HepG2 (cell line): ENCODE results near the gene PTMA. TPM values are rescaled to one million over a fixed set of nuclear protein-coding genes. Genes with fewer than 3 reads are reported as not detected.

Source experiments
- AFF4 ChIP-seq: sonication (generic); formaldehyde crosslinking; IDR thresholded peaks from 2 replicates; pipeline ENCODE4 v1.4.0; 2020; ENCODE audit warnings: missing genetic modification reagents
- AGO1 ChIP-seq: fragments of 200-400 bp; formaldehyde crosslinking; IDR thresholded peaks from 2 replicates; pipeline ENCODE4 v1.6.1; 2017; ENCODE audit warnings: mild to moderate bottlenecking, low read depth, low read length, moderate library complexity; ENCODE audit not compliant: poor library complexity, severe bottlenecking
- ARNT2 ChIP-seq: sonication (generic); formaldehyde crosslinking; IDR thresholded peaks from 2 replicates; pipeline ENCODE4 v1.8.0; 2022; ENCODE audit warnings: mild to moderate bottlenecking, low read depth, missing genetic modification reagents, moderate library complexity
- CBX5 ChIP-seq: sonication (generic); formaldehyde crosslinking; IDR thresholded peaks from 2 replicates; pipeline ENCODE4 v1.4.0; 2020; ENCODE audit warnings: missing genetic modification reagents, borderline replicate concordance
- FLYWCH1 ChIP-seq: sonication (generic); formaldehyde crosslinking; IDR thresholded peaks from 2 replicates; pipeline ENCODE4 v1.8.1; 2023; ENCODE audit warnings: mild to moderate bottlenecking, missing genetic modification reagents
- FOXK2 ChIP-seq: fragments of 450-650 bp; IDR thresholded peaks from 2 replicates; pipeline ENCODE4 v1.6.1; 2016
- MAFG ChIP-seq: sonication (generic); formaldehyde crosslinking; IDR thresholded peaks from 2 replicates; pipeline ENCODE4 v1.5.1; 2020; ENCODE audit warnings: mild to moderate bottlenecking, missing genetic modification reagents
- NFE2L2 ChIP-seq: fragments of 150-350 bp; IDR thresholded peaks from 2 replicates; pipeline ENCODE4 v1.6.1; 2014; ENCODE audit warnings: low read length
- RFX3 ChIP-seq: IDR thresholded peaks from 2 replicates; pipeline ENCODE4 v1.6.1; 2016; ENCODE audit warnings: missing biosample characterization, missing genetic modification reagents
- RNF2 ChIP-seq: fragments of 450-650 bp; conservative IDR thresholded peaks from 2 replicates; pipeline ENCODE4 v1.6.1; 2016; ENCODE audit warnings: low read depth
- ZBTB37 ChIP-seq: sonication (generic); formaldehyde crosslinking; IDR thresholded peaks from 2 replicates; pipeline ENCODE4 v1.4.0; 2020; ENCODE audit warnings: mild to moderate bottlenecking, missing genetic modification reagents
- ZBTB4 ChIP-seq: sonication (generic); formaldehyde crosslinking; IDR thresholded peaks from 2 replicates; pipeline ENCODE4 v1.4.0; 2020; ENCODE audit warnings: missing genetic modification reagents, mild to moderate bottlenecking, borderline replicate concordance
- ZFP1 ChIP-seq: IDR thresholded peaks from 2 replicates; pipeline ENCODE4 v1.6.1; 2016
- ZFP41 ChIP-seq: sonication (generic); formaldehyde crosslinking; IDR thresholded peaks from 2 replicates; pipeline ENCODE4 v1.4.0; 2020; ENCODE audit warnings: mild to moderate bottlenecking, missing genetic modification reagents, borderline replicate concordance
- ZFX ChIP-seq: sonication (generic); formaldehyde crosslinking; IDR thresholded peaks from 2 replicates; pipeline ENCODE4 v1.4.0; 2020; ENCODE audit warnings: mild to moderate bottlenecking, low read depth, missing genetic modification reagents, moderate library complexity
- ZNF552 ChIP-seq: sonication (generic); formaldehyde crosslinking; IDR thresholded peaks from 2 replicates; pipeline ENCODE4 v1.9.0; 2022; ENCODE audit warnings: missing genetic modification reagents, mild to moderate bottlenecking, borderline replicate concordance
- ZNF746 ChIP-seq: sonication (generic); formaldehyde crosslinking; IDR thresholded peaks from 2 replicates; pipeline ENCODE4 v1.8.0; 2022; ENCODE audit warnings: mild to moderate bottlenecking, missing genetic modification reagents
- ZNF781 ChIP-seq: sonication (generic); formaldehyde crosslinking; IDR thresholded peaks from 2 replicates; pipeline ENCODE4 v1.5.1; 2020; ENCODE audit warnings: borderline replicate concordance, mild to moderate bottlenecking, missing genetic modification reagents; ENCODE audit errors: not compliant biosample characterization
- polyA plus RNA-seq, 8 experiments: library from polyadenylated mRNA; depleted of rRNA in 3 of 8; stranded (reverse) in 7 of 8; unstranded in 1 of 8; fragments of >200 nt; fragmentation: Illumina TruSeq in 4 of 8; extraction: Trizol in 4 of 8; gene quantifications; 2 replicates each; pipeline versions ENCODE4 v1.2.1 to v1.2.3, GENCODE V29; 2011 to 2016; ENCODE audit warnings: low read depth in 4 of 8, missing spikeins in 1 of 8, mixed read lengths in 1 of 8; ENCODE audit not compliant: insufficient read depth in 1 of 8
- total RNA-seq, 5 experiments: library from RNA; depleted of rRNA; stranded (reverse); fragments of >200 nt; fragmentation: Illumina TruSeq; extraction: Trizol; gene quantifications; 2 replicates each; pipeline ENCODE4 v1.2.3, GENCODE V29; 2016; ENCODE audit warnings: low read depth in 1 of 5
- TF ChIP-seq, protein P1 (sequence below): fragments of 450-650 bp; IDR thresholded peaks from 2 replicates; pipeline ENCODE4 v1.6.1; 2016

The PTMA gene
- total and polyA plus RNA-seq, 2 of the 13 experiments (the other 11 are each of a cell fraction or from before 2014, with no cell fraction given): 190 to 1,086 TPM

DNA sequence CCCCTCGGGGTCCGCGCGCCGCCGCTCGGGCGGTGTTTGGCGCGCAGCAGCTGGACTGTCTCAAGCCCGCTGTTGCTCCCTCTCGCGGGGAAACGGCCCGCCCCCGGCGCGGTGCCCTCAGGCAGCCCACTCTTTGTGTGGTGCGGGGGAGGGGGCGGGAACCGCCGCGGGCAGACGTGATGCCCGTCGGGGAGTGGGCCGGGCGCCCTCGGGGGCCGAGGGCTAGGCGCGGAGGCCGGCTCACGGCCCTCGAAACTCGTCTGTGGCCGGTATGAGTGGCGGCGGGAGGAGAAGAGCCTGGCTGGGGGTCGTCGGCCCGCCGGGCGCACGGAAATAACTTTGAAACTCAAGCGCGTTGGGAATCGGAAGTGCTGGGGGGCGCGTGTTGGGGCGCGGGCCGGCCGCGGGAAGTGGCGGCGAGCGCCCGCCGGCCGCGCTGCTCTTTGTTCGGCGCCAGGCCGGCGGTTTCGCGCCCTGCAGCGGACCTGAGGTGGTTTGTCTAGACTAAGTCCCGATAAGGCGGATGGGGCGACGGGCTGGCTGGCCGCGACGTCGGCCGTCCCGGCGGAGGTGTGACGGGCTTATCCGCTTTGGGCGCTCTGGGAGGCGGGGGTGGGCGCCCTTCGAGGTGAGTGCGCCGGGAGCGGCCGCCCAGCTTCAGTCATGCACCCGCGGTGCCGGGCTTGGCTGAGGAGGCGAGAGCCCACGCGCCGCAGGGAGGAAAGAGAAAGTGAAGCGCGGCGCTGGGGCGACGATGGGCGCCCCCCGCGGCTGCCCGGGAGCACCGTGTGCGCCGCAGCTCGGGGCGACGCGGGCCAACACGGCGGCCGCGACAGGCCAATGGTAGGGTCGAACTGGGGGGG lies 679 bp downstream of the PTMA start (continued):
- TF ChIP-seq, protein P1, sequence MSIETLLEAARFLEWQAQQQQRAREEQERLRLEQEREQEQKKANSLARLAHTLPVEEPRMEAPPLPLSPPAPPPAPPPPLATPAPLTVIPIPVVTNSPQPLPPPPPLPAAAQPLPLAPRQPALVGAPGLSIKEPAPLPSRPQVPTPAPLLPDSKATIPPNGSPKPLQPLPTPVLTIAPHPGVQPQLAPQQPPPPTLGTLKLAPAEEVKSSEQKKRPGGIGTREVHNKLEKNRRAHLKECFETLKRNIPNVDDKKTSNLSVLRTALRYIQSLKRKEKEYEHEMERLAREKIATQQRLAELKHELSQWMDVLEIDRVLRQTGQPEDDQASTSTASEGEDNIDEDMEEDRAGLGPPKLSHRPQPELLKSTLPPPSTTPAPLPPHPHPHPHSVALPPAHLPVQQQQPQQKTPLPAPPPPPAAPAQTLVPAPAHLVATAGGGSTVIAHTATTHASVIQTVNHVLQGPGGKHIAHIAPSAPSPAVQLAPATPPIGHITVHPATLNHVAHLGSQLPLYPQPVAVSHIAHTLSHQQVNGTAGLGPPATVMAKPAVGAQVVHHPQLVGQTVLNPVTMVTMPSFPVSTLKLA: no peak
- TF ChIP-seq AGO1 (no peak), ZFP1 (CRISPR knock-in tag) (no peak), NFE2L2 (no peak), RFX3 (CRISPR knock-in tag) (no peak), FOXK2 (no peak), RNF2 (no peak), MAFG (no peak), ZBTB37 (no peak), ZFX (CRISPR knock-in tag) (no peak; the same call in 1 of the 2 replicates), ZNF552 (CRISPR knock-in tag) (no peak), CBX5 (CRISPR knock-in tag) (0 out of 2 replicates have a peak, but pooled peaks have one; percentile 11), FLYWCH1 (CRISPR knock-in tag) (no peak), ZFP41 (CRISPR knock-in tag) (0 out of 2 replicates have a peak, but pooled peaks have one; percentile 7), ZNF746 (CRISPR knock-in tag) (no peak), ZBTB4 (CRISPR knock-in tag) (no peak), ZNF781 (CRISPR knock-in tag) (no peak), AFF4 (CRISPR knock-in tag) (0 out of 2 replicates have a peak, but pooled peaks have one; percentile 66), ARNT2 (no peak; the same call in 1 of the 2 replicates)
